M059J (cell line): ENCODE data around the gene MRPL33. TPM values are rescaled to one million over a fixed set of nuclear protein-coding genes. Genes with fewer than 3 reads are reported as not detected.

ENCODE experiments used
- DNase-seq: peaks from one replicate; pipeline ENCODE4 v3.0.0-alpha.2; 2012; ENCODE audit warnings: low read depth
- total RNA-seq: library from RNA; depleted of rRNA; stranded (reverse); fragments of >200 nt; shearing (Covaris generic); gene quantifications from 2 replicates; pipeline ENCODE4 v1.2.3, GENCODE V29; 2014

MRPL33 gene
- total RNA-seq, 1 experiment from 2014 or later, result 184 TPM

DNA sequence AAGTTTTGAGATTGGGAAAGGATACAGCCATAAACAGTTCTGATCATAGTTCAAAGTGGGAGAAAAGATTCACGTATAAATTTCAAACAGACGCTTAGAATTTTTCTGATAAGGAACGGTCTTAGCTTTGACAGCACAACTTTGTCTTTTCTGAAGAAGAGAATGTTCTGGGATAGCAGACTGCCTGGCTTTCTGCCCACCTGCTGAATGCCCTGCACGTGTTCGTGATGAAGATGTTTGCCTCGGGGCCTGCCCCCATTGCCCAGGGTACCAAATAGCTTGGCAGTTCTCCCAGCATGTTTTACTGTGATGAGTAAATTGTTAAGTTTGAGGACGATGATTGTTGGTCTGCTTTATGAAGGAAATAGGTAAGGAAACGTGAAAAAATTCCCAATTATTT is 4.6 kb downstream of the MRPL33 start:
- DNase-seq, result peak; percentile 95

DNA sequence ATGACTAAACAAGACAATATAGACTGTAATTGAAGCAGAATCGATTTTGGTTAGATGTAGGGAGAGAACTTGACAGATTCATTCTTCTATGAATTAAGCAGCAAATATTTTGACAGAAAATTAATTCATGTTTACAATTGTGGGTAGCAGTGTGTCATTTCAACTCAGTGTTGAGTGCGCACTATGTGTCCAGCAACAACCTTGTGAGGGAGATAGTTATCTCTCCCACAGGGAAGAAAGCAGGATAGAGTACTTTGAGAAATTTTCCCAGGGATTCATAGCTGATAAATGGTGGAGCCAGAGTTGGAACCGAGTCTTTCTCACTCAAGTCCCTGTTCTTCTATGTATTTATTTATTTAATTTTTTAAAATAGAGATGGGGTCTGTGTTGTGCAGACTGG is 5.2 kb downstream of the MRPL33 start:
- DNase-seq, result peak; percentile 75

DNA sequence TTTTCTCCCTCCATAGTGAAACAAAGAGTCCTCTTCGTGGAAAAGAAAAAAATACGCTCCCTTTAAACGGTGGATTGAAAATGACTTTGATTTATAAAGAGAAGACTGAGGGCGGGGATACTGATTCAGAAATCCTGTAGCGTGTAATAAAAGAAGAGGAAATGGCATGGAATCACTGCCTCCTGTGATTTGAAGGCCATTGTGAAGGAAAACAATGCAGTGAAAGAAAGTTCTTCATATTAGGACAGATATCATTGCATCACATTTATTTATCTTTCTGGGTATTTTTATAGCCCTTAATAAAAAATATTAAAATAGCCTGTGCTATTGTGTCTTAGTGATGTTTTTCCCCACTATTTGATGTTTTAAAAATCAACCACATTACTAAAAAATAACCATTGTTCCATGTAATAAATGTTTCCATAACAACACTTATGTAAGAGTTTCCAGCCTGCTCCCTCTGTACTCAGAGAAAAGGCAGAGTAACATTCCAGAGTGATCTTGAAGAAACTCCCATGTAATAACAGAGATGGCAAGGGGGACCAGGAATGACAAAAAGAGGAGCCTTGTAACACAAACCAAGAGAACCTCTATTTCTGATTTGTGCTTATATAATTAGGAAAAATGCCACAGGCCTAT is 8.0 kb downstream of the MRPL33 start:
- no peak for DNase-seq

DNA sequence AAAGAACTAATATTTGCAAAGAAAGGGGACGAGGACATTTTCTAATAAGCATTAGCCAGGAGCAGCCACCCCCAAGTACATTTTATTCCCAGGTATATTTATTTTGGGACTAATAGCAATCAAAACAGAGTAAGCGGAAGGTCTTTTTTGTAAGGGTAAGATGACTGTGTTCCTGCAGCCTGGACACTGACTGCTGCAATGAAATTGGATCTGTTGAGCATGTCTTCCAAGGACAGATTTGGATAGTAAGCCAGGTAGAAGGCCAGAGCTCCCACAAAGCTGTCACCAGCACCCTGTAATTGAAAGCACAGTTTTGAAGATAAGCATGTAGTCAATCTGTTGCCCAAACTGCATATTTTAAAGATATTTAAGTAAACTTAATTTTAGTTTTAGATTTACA is 10.0 kb downstream of the MRPL33 start:
- DNase-seq, result no peak

DNA sequence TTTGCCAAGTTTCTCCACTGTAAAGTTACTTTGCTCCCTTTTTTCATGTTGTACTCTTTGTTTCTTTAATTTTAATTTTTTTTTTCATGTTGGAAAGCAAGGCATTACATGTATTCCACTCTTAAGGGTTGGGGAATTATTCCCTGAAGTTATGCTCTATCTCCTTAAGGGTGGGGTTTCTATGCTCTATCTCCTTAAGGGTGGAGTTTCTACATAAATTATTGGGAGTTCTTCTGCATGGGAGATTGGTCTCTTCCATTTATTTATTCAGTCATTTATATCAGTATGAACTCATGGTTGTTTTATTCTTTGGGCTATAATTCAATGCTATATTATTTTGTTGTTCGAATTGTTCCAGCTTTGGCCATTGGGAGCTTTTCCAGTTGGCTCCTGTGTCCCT is 11.2 kb downstream of the MRPL33 start:
- no peak for DNase-seq

DNA sequence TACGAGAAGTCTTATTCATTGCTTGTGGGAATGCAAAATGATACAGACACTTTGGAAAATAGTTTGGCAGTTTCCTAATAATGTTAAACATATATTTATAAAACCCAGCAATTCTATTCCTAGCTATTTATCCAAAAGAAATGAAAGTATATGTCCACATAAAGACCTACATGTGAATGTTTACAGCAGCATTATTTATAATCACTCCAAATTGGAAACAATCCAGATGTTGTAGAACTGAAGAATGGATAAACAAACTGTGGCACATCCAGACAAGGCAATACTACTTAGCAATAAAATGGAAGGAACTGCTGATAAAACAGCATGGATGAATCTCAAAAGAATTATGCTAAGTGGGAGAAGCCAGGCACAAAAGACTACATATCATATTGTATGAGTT is 19.3 kb downstream of the MRPL33 start:
- no peak for DNase-seq

DNA sequence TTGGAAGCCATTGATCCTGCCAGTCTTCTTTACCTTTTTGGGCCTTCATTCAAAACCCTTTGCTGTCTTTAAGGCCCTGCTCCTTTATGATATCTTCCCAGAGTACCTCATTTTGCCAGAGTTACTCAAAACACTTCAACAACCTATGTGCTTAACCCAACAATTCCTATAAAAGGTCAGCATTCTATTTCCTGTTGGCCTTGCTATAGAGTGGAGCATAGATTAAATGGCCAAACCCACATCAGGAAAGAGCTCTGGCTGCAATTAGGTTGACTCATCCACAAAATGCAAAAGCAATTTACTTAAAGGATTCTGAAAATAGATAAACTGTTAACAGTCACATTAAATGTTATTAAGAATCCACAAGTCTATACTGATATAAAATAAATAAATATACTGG is 21.2 kb downstream of the MRPL33 start:
- no peak for DNase-seq

DNA sequence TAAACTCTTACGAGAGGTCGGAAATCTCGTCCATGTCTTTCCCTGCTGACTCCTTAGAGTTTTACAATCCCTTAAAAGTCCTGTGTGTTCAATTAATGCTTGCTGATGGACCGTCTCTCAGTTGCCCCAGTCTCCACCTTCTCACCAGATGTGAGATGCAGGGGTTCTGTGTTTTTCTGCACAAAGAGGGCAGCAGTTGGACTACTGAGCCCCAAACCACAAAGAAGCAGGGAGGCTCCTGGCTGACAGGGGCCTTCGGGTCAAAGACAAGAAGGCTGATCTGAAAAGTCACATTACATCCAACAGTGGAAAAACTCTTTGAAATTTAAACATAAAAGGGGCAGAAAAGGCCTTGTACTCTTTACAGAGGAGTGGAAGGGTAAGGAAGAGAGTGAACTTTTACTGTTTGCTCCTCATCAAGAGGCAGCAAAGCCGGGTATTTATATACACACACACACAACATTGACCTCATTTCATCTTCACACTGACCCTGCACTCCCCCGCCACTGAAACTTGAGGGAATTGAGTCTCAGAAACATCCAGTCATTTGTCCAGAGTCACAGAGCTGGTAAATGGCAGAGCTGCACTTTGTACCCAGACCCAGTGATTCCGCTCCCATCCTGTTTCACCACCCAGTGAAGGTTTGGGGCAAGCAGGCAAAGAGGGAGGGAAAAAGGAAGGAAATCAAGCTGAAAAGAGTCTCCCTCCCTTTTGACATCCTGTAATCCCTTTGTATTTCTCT is 23.7 kb downstream of the MRPL33 start:
- DNase-seq, result no peak

DNA sequence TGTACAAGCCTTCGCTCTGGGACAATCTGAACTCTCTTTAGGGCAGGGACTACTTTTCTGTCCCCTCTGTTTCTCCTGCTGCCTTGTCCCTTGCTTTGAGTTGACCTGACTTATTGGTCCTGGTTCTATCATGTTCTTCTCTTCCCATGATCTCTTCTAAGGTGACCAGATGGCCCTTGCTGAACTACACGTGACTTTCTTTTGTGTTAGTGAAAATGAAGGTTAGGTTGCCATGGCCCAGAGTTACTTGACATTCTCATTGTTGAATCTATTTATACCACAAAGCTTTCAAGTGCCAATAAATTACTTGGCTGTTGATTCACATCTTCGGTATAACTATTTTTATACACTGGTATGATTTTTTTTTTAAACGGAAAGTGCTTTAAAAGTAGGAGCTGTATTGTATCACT is 24.4 kb downstream of the MRPL33 start:
- DNase-seq, result peak; percentile 87

DNA sequence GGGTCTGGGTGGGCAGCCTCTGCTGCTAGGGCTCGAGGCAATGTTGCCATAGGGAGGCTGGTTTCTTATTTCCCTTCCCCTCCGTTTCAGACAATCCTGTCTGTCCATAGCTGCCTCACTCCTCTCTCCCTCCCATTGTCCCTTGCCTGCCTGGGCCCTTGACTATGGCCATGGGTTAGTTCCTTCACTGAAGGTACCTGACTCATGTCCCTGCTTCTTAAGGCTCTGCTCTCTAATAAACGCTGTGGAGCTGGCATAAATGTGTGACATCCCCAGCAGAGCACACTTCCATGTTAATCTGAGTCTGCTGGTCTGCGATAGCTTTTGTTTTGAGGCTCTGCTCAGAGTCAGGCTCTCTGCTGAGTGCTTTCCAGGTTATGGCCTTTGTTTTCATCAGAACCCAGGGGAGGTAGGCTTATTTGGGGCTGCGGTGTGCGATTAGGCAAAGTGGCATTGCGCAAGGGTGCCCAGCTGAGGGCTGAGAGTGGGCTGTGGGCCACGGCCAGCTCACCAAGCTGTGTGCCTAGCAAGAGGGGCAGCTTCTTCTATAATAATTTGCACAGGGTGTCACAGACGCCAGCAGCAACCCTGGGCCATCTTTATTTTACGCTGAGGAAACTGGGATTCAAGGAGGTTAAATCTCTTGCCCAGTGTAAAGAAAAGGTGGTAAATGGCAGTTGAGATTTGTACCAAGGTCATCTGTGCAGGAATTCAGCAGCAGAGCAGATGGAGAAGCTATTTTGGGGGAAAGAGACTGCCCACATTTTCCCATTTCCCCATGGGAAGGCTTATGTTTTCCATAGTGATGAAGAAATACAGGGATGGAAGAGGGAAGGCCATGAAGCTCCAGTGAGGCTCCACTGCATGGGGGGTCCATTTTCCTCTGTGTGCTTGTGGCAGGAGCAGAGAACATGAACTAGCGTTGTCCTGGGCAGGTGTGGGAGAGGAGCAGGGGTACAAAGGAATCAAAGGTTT is 25.6 kb downstream of the MRPL33 start:
- DNase-seq, result peak; percentile 51

DNA sequence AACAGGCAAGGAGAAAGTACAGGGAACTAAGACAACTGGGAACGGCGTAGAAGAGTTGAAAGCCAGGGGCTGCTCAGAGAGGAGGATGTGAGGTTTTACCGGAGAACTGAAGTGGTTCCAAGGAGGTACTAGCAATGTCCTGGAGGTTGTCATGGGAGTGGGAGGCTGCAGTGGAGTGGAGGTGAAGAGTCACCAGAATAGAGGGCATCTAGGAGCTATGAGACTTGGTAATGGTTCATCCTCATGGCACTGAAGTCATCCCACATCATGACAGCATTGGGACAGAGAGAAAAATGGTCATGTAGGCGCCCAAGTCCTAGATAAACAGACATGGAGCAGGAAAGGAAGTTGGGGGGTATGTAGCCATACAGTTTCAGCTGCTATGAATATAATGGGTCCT is 26.3 kb downstream of the MRPL33 start:
- DNase-seq, result no peak

DNA sequence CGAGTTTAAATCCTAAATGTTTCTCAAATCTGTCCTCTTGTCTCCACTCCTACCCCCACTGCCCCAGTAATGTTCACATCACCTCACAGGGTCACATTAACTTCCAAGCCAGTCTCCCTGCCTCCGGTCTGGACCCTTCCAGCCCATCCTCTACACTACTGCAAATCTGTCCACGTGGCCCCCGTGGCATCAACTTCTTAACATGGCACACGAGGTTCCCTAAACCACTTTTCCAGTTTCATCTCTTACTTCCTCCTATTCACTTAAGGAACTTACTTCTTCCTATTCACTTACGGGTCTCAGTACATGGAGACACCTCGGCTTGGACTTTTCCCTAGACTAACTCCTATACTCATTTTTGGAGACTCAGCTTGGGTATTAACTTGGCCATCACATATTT is 27.0 kb downstream of the MRPL33 start:
- DNase-seq, result no peak

DNA sequence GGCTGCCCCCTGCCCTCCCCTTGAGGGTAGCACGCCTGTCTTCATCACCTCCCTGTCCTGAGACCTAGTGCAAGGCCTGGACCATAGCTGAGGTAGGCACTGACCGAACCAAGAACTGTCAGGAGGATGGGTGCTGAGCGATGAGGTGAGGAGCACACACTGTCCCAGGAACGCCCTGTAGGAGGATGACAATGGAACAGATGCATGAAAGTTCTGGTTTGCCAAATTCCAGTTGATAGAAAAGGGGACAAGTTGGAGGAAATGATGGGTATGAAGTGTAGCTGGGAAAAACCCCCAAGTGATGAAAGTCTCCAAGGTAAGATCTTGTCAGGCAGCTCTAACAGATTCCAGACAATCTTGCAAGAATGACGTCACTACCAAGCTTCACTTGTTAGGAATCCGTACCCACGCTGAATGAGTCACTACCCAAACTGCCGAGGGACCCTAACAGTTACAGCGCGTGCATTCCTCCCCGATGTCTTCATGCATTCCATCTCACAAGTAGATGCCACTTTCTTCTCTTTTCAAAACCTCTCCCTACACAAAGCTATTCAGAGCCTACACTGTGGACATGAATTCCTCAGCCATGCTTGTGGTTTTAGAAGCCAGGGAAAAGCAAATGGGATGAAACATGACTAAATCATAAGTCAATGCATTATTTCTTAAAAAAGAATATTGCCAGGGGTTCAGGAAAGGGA is 27.6 kb downstream of the MRPL33 start:
- peak; percentile 100 for DNase-seq

DNA sequence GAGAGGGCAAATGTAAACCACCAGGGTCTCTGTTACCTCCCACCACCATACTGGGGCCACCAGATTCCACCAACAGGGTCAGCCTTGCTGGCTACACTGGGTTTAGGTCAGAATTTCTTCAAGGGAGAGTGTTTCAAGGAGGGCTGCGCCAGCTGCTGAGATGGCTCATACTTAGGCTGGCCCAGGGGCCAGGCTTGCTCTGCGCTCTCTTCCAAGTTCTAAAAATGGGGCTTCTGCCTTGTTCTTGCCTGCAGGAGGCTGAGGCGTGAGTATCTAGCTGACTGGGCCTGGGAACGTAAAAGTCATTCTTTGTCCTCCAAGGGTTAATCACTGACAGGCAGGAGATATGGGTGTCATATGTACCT is 28.1 kb downstream of the MRPL33 start:
- DNase-seq, result no peak

DNA sequence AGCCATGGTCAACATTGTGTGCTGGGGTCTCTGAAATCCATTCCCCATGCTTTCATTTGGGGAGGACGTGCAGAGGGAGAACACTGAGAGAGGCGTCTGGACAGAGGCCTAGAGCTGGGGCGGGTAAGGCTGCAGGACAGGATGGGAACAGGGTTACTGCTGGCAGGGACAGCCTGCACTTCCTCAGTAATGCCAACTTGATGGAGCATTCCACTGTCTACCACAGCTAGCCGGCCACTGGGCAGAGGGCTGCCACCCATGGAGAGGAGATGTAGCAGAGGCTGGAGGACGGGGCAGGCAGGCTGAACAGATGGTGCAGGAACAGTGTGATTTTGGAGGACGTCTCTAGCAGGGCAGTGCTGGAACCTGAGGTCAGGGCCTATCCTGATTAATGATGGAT is 29.3 kb downstream of the MRPL33 start:
- DNase-seq, result no peak

DNA sequence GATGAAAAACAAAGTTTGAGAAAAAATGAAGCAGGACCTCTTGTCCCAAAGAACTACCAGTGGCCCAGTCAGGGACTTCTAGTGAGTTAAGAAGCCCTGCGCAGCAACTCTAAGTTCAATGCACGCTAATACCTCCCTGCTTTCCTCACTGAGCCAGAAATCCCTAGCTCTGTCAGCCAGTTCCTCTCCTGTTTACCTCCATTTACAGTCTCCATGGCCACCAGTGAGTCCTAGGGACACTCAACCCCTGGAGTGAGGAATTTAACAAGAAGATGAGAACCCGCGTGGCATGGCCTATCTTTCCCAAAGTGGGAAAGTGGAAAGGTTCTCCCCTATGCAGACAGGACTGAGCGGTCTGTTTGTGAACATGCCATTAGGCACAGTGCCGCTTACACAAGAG is 31.0 kb downstream of the MRPL33 start:
- DNase-seq, result peak; percentile 72

DNA sequence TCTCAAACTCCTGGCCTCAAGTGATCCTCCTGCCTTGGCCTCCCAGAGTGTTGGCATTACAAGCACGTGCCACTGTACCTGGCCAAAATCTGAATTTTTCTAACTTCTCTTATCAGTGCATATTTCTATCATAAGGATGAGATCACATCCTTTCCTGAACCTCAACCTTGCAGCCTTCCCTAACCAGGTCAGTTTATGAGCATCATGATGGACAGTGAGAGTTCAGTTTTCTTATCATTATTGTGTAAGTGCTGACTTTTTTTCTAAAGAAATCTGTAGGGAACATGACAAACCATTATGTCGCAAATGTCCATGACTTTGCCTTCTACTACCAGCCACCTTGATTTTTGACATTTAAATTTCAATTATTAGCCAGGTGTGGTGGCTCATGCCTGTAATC is 31.5 kb downstream of the MRPL33 start:
- DNase-seq, result no peak

DNA sequence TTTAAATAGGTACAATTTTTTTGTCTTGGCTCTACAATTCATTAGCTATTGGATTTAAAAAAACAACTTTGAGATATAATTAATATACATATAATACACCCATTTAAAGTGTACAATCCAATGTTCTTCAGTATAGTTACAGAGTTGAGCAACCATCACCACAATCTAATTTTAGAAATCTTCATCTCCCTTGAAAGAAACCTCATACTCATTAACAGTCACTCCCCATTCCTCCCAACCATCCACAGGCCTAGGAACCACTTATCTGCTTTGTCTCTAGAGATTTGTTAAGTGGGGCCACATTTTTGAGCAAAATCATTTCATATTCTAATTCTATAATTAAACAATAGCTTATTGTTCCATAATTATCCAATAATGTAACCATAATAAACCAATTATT is 32.6 kb downstream of the MRPL33 start:
- peak; percentile 50 for DNase-seq

DNA sequence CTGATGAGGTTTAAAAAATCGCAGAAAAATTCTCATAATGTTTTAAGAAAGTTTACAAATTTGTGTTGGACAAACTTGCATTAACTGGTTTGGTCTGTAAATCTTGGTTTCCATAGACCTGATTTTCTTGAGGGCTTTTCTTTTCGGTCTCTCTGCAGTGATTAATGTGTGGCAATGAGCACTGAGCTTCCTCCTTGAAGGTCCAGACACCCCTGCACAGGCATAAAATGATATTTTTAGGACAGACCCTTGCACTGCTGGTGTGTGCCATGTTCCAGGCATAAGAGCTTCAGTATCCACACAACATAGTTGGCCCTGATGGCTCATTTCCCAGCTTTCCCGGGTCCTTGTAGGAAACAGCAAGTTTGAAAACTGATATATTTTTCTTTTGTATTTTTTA is 33.7 kb downstream of the MRPL33 start:
- DNase-seq, result no peak

DNA sequence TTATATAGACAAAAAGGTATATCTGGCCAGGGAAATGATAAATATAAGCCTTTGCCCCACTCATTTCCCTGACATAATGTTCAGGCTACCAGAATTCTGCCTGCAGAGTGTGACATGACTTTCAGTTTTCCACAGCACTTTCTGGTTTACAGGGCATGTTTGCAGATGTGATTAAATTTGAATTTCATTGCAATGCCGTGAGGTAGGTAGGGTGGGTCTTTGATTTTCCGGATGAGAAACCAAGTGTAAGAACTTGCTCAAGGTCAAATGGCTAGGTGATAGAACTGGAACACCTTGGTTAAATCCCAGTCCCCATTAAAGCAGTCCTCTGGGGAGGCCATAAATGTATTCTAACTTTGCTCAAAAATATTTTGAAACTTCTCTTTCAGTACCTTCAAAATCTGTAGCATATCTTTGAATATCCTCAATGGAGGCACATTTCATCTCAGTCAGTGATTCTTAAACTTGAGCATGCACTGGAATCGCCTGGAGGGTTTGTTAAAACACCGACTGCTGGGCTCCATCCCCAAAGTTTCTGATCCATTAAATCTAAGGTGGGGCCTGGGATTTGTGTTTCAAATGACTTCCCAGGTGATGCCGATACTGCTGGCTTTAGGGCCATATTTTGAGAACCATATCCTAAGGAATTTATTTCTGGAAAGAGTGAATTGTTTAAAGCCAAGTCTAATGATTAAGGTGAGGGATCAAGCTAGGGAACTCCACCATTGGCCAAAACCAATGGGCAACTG is 35.0 kb downstream of the MRPL33 start:
- DNase-seq, result no peak

DNA sequence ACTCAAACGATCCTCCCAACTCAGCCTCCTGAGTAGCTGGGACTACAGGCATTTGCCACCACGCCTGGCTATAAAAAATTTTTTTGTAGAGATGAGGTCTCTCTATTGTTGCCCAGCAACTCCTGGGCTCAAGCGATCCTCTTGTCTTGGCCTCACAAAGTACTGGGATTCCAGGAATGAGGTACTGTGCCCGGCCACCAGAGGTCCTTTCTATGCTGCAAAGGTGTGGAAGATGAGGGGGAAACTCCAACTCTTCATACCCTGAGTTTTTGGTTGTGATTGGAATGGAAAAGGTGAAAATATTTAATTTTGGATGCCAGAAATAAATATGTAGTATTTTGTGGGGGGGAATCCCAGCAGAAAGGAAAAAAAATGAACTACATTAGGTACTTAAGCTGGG is 36.0 kb downstream of the MRPL33 start:
- DNase-seq, result peak; percentile 74
